Activated T-cell treated with anti-CD3 and anti-CD28 coated beads, Interleukin-2, amount 50 U/mL, for 72 hours (primary cell): ENCODE results near the gene FOXP3. TPM values are rescaled to one million over a fixed set of nuclear protein-coding genes. Genes with fewer than 3 reads are reported as not detected.
"Not testable (repeated sequence)": the region's sequence is repeated elsewhere in the genome, so short reads cannot be mapped to it uniquely, and the experiment has no call there.

Experiments used
- ATAC-seq, 2 donors: fragments of 150-1000 bp; cut with Tn5 transposase; replicated peaks in 1 of 2; 2 replicates each; pipeline ENCODE4 v1.10.0; 2021; ENCODE audit warnings: moderate library complexity in 2 of 2, mild to moderate bottlenecking in 1 of 2
- DNase-seq, 2 donors: peaks; one replicate each; pipeline ENCODE4 v3.0.0; 2021 to 2022; ENCODE audit warnings: mixed read lengths in 1 of 2
- H3K27ac Mint-ChIP-seq: one replicate; pipeline ENCODE4 v1.8.0; 2022; ENCODE audit warnings: mild to moderate bottlenecking, moderate library complexity, mixed read lengths
- H3K27me3 Mint-ChIP-seq: one replicate; pipeline ENCODE4 v1.8.0; 2022; ENCODE audit warnings: low read depth, mixed read lengths
- H3K36me3 Mint-ChIP-seq, 2 donors: one replicate each; pipeline ENCODE4 v1.8.0; 2022; ENCODE audit warnings: mixed read lengths in 2 of 2, mild to moderate bottlenecking in 1 of 2; ENCODE audit not compliant: insufficient read depth in 2 of 2
- H3K4me1 Mint-ChIP-seq: one replicate; pipeline ENCODE4 v1.8.0; 2022; ENCODE audit warnings: low read depth, mixed read lengths
- H3K4me3 Mint-ChIP-seq, 2 donors: one replicate each; pipeline ENCODE4 v1.8.0; 2022; ENCODE audit warnings: mild to moderate bottlenecking in 2 of 2, mixed read lengths in 2 of 2, moderate library complexity in 2 of 2
- H3K9me3 Mint-ChIP-seq, 2 donors: one replicate each; pipeline ENCODE4 v1.8.0; 2022; ENCODE audit warnings: mixed read lengths in 2 of 2
- total RNA-seq, 2 donors: library from RNA; stranded (reverse); gene quantifications; one replicate each; pipeline ENCODE4 v1.2.3, GENCODE V29; 2022

The FOXP3 gene, protein sequence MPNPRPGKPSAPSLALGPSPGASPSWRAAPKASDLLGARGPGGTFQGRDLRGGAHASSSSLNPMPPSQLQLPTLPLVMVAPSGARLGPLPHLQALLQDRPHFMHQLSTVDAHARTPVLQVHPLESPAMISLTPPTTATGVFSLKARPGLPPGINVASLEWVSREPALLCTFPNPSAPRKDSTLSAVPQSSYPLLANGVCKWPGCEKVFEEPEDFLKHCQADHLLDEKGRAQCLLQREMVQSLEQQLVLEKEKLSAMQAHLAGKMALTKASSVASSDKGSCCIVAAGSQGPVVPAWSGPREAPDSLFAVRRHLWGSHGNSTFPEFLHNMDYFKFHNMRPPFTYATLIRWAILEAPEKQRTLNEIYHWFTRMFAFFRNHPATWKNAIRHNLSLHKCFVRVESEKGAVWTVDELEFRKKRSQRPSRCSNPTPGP
- total RNA-seq: 10 to 100 TPM; 16.7 to 22.8 TPM

DNA sequence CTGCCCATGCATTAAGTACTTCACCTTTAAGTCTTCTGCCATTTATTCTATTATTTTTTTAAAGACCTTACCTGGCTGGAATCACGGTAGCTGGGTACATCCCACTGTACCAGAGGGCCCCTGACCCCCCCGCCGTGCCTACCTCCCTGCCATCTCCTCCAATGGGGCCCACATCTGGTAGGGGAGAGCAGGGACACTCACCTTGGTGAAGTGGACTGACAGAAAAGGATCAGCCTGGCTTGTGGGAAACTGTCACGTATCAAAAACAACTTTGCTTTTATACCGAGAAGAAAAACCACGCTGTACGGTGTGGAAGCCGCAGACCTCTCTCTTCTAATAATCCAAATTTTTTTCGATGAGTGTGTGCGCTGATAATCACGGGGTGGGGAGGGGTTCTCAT lies at the start of gene FOXP3:
TSS of gene FOXP3 (minus strand) at position 251 of the 400 bp plus-strand sequence. CDS start 6,205 bp downstream, outside the sequence.
- H3K4me3 Mint-ChIP-seq: peak within 1 kb of the TSS; percentile 69 to 73

DNA sequence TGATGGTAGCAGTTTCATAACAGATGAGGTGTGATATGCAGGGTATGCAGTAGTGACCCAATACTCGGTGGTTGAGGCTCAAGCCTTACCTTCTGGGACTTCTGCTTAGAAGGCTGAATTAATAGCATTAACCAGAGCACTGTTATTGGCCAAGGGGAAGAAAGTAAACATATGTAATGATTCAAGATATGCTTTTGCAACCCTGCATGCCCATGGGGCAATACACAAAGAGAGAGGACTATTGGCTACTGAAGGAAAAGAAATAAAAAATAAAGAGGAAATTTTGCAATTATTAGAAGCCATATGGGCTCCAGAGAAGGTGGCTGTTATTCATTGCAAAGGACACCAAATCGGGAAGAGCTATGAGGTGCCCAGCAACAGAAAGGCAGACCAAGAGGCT lies 47.7 kb upstream of the FOXP3 start:
- ATAC-seq: no peak
- Mint-ChIP-seq H3K9me3 (no peaks in the 10 kb centered on the region), H3K27ac (no peak overlapping the region), H3K4me3 (no peak overlapping the region), H3K36me3 (no peaks in the 10 kb centered on the region), H3K27me3 (no peaks in the 10 kb centered on the region), H3K4me1 (peaks cover 26% of the 10 kb centered on the region)
- no peak for DNase-seq

More for the DNA sequence above, at the start of gene FOXP3:
- ATAC-seq (no peak), DNase-seq (no peak)
- Mint-ChIP-seq H3K36me3 (no peaks in the 10 kb centered on the region), H3K9me3 (no peaks in the 10 kb centered on the region), H3K27ac (peak within 1 kb of the TSS; percentile 89), H3K27me3 (peaks cover 8% of the 10 kb centered on the region), H3K4me1 (peaks cover 52% of the 10 kb centered on the region)

DNA sequence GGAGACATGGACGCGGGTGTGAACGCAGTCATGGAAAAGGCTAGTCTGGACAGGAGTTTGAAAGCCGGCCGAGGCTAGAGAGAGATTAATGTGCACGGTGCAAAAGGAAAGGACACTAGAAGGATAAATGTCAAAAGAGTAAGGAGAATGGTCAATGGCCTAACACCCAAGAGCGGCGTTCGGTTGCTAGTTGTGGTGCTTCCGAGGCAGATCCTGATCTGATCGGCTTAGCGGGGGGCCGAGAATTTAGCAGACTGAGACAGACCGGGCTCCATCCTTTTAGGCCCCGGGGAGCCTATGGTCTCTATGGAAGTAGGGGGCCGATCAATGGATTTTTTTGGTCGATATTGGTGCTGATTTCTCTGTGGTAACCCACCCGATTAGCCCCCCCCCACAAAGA lies 45.9 kb upstream of the FOXP3 start:
- H3K9me3 Mint-ChIP-seq: no peaks in the 10 kb centered on the region
- H3K4me1 Mint-ChIP-seq: peaks cover 26% of the 10 kb centered on the region
- ATAC-seq: no peak
- H3K36me3 Mint-ChIP-seq: no peaks in the 10 kb centered on the region
- H3K27me3 Mint-ChIP-seq: no peaks in the 10 kb centered on the region
- DNase-seq: no peak
- no peak overlapping the region for H3K27ac Mint-ChIP-seq
- no peak overlapping the region for H3K4me3 Mint-ChIP-seq

DNA sequence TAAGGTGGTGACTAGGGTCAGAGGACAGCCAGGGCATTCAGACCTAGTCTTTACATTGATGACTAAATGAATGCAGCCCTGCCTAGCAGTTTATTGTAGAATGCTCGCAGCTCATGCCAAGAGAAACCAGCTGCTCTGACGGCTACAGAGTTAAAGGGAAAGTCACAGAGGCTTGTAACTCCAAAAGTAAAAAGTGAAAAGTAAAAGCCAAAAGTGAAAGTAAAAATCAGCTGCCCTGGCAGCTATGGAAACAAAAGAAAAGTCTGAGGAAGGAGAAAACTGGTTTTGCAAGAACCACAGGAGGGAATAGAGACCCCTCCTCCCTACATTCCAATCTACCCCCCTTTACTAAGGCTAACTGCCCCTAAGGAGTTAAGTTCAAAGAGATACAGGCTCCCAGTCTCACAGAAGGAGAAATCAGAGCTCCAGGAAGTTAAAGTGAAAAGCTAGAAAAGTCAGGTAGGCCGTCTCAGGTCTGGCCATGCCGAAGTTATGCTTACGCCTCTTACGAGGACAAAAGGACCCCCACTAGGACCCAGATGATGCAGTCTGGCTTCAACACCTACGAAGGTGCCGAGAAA lies 45.0 kb upstream of the FOXP3 start:
- Mint-ChIP-seq H3K27me3 (no peaks in the 10 kb centered on the region), H3K36me3 (no peaks in the 10 kb centered on the region), H3K4me3 (peak overlapping the region; percentile 77 to 89), H3K4me1 (peaks cover 26% of the 10 kb centered on the region), H3K27ac (peak overlapping the region; percentile 82), H3K9me3 (no peaks in the 10 kb centered on the region)
- DNase-seq (no peak), ATAC-seq (peak; percentile 59 to 62)

DNA sequence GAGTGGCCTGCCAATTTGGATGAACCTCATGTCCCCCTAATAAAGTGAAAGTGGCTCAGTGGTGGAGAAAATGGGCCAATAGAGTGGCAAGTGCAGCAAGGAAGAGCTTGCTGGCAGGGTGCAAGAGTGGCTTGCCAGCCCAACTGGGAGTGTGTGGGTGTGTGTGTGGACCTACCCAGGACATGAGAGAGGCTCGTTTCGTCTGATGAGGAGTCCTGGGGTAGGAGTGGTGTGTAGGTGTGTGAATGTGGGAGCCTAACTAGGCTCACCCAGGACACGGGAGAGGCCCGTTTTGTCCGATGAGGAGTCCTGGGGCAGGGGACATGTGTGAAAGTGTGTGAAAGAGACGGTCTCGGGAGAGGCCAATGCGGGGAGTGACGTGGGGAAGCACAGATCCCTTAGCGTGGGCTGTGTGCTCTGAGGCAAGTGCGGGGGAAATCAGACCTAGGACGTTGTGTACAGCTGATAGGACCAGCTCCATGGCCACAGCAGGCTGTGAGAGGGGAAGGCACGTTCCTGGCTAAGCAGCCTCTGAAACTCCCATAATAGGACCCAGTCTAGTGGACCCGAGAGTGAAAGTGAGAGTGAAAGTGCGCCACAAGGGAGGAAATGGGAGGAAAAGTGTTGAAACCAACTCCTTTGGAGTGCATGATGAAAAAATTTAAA lies 44.2 kb upstream of the FOXP3 start:
- no peak for DNase-seq
- Mint-ChIP-seq H3K27me3 (peaks cover 5% of the 10 kb centered on the region), H3K9me3 (no peaks in the 10 kb centered on the region)

DNA sequence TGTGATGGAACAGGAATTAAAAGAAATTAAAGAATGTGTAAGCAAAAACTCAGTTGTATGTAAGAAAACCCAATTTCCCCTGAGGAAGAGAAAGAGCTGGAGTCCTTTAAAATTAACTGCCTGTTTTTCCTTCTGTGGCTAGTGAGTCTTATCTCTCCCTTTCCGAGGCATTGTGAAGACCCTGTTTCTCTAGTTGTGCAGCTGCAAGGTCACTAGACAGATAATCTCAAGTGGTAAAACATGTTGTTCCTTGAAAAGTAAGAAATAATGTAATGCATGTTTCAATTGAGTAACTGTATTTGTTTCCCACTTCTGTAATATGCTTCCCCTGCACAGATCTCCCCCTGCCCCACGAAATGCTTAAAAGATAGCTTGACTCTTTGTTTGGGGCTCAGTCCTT lies 43.3 kb upstream of the FOXP3 start:
- Mint-ChIP-seq H3K4me3 (peak overlapping the region; percentile 21 to 89), H3K27me3 (peaks cover 12% of the 10 kb centered on the region)

More for the DNA sequence above, 44.2 kb upstream of the FOXP3 start:
- Mint-ChIP-seq H3K4me3 (peak overlapping the region; percentile 77 to 89), H3K36me3 (no peaks in the 10 kb centered on the region), H3K4me1 (peaks cover 26% of the 10 kb centered on the region), H3K27ac (peak overlapping the region; percentile 82)
- ATAC-seq: peak; percentile 76

DNA sequence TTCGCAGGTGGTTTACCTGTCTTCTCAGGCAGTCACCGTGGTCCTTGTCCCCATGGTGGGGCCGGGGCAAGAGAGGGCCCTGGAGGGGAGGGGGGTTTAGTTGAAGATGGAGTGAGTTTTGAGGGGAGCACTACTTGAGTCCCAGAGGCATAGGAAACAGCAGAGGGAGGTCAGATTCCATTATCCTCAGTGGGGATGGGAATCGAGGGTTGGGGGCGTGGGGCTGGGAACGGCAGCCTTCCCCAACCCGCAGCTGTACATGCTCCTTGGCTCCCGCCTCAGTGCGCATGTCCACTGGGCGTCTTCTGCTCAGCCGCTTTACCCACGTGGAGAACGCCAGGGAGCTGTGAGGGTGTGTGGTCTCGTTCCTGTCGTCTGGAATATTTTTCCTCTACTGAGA lies 38.8 kb upstream of the FOXP3 start, which contains the start of gene GAGE10:
TSS of gene GAGE10 (plus strand) at position 301 of the 400 bp plus-strand sequence. CDS start 1,214 bp downstream, outside the sequence.
- H3K36me3 Mint-ChIP-seq: no peaks in the 10 kb centered on the region
- peaks cover 20% of the 10 kb centered on the region for H3K27me3 Mint-ChIP-seq
- peaks cover 9% of the 10 kb centered on the region for H3K4me1 Mint-ChIP-seq
- no peak within 1 kb of the TSS for H3K4me3 Mint-ChIP-seq
- DNase-seq (no peak), ATAC-seq (no peak)
- no peaks in the 10 kb centered on the region for H3K9me3 Mint-ChIP-seq
- no peak within 1 kb of the TSS for H3K27ac Mint-ChIP-seq

More for the DNA sequence above, 43.3 kb upstream of the FOXP3 start:
- H3K27ac Mint-ChIP-seq, DNase-seq, ATAC-seq, H3K9me3 Mint-ChIP-seq, H3K36me3 Mint-ChIP-seq: not testable (repeated sequence)
- H3K4me1 Mint-ChIP-seq: peaks cover 26% of the 10 kb centered on the region

DNA sequence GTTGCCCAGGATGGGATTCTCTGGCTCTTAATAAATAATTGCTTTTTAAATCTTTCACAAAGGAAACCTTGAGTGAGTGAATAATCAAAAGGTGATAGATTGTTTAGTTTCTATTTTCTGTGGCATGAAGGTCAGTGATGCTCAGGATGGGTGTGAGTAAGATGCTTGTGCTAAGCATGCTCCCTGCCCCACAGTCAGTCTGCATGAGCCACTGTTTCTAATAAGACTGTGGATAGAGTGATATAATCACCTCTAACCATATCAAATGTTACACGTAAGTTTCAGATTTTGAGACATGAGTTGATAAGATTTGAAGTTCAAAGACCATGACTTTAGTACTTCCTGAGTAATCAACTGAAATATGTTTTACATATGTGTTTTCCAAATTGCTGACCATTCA lies 36.2 kb upstream of the FOXP3 start:
- no peak overlapping the region for H3K4me3 Mint-ChIP-seq
- DNase-seq (no peak), ATAC-seq (no peak)
- no peaks in the 10 kb centered on the region for H3K9me3 Mint-ChIP-seq
- H3K4me1 Mint-ChIP-seq: no peaks in the 10 kb centered on the region
- no peak overlapping the region for H3K27ac Mint-ChIP-seq
- H3K27me3 Mint-ChIP-seq: peaks cover 28% of the 10 kb centered on the region
- H3K36me3 Mint-ChIP-seq: no peaks in the 10 kb centered on the region

DNA sequence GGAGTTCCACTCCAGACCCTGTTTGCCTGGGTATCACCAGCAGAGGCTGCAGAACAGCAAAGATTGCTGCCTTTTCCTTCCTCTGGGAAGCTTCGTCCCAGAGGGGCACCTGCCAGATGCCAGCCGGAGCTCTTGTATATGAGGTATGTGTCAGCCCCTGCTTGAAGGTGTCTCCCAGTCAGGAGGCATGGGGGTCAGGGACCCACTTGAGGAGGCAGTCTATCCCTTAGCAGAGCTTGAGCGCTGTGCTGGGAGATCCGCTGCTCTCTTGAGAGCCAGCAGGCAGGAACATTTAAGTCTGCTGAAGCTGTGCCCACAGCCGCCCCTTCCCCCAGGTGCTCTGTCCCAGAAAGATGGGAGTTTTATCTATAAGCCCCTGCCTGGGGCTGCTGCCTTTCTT lies 34.8 kb upstream of the FOXP3 start:
- H3K4me1 Mint-ChIP-seq: not testable (repeated sequence)

DNA sequence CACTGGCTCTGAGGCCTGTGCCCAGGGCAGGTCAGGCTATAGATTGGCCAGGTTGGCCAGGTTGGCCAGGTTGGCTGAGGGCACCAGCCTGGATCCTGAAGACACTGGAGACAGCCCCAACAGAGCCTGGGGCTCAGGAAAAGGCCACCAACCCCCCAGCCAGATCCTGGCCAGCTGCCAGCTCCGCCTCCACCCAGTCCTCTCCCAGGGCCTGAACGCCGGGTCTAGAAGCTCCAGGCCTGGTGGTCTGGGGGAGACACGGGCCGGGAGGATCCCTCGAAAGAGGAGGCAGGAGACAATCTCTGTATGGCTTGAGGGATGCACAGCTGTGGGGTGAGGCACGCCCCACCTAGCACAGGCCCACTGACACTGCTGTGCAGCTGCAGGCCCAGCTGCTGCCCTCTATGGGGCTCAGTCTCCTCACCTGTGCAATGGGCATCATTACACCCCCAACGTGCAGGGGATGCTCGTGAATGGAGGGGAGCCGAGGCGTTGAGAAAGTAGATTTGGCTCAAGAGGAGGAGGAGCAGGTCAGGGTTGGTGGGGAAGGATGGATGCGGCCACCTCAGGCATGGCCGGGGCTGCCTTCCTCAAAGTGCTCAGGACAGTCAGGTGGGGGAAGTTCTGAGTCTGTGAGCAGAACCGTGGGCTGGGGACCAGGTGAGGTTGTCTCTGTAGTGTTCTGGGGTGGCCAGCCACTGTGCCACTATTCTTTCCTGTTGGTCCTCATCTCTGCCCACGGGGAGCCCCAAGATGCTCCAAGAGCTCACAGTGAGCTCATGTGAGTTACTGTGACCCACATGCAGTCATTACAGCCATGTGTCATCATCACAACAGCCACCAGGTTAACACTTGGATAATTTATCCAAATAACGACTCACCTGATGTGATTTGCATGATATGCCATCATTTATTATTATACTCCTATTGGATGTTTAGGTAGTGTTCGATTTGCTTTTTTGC lies 28.2 kb upstream of the FOXP3 start:
- no peaks in the 10 kb centered on the region for H3K36me3 Mint-ChIP-seq
- peaks cover 28% of the 10 kb centered on the region for H3K4me1 Mint-ChIP-seq
- H3K4me3 Mint-ChIP-seq: no peak overlapping the region
- no peak overlapping the region for H3K27ac Mint-ChIP-seq
- H3K27me3 Mint-ChIP-seq: peaks cover 17% of the 10 kb centered on the region
- ATAC-seq: peak; percentile 49 to 56
- DNase-seq: no peak
- H3K9me3 Mint-ChIP-seq: no peaks in the 10 kb centered on the region

More for the DNA sequence above, 34.8 kb upstream of the FOXP3 start:
- not testable (repeated sequence) for H3K36me3 Mint-ChIP-seq, ATAC-seq, H3K4me3 Mint-ChIP-seq, DNase-seq, H3K9me3 Mint-ChIP-seq, H3K27ac Mint-ChIP-seq
- peaks cover 28% of the 10 kb centered on the region for H3K27me3 Mint-ChIP-seq

DNA sequence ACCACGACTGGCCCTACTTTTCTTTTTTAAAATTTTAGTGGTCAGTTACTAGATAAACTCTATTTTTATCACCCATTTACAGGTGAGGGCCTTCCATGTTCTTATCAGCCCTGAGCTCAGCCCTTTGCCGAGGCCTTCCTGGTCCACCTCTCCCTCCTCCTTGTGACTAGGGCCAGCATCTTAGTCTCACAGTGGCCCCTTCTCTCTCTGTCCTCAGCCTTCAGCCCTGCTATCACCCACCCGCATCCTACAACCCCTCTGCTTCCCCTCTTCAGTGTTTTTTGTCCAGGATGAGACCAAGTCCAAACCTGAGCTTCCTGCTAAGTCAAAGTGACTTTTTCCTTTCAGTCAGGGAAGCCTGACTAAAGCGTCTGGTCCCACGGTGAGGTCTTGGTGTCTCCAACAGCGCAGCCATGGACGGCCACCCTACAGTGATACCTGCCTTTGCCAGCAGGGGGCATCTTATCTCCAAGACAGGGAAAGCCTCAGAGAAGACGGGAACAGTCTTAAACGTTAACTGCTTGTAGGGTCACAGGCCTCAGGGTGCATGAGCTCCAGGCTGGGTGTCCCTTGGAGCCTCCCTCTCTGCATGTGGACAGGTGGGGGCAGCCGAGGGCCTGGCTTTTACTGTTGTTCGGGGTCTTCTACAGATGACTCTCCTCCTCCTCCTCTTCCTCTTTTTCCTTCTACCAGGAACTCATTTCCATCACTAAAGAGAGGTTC lies 27.3 kb upstream of the FOXP3 start:
- DNase-seq: peak; percentile 75 to 78
- H3K27me3 Mint-ChIP-seq: peaks cover 15% of the 10 kb centered on the region
- no peaks in the 10 kb centered on the region for H3K9me3 Mint-ChIP-seq
- no peak overlapping the region for H3K4me3 Mint-ChIP-seq
- H3K36me3 Mint-ChIP-seq: no peaks in the 10 kb centered on the region
- peak; percentile 87 to 92 for ATAC-seq
- peaks cover 36% of the 10 kb centered on the region for H3K4me1 Mint-ChIP-seq
- peak overlapping the region; percentile 72 for H3K27ac Mint-ChIP-seq

DNA sequence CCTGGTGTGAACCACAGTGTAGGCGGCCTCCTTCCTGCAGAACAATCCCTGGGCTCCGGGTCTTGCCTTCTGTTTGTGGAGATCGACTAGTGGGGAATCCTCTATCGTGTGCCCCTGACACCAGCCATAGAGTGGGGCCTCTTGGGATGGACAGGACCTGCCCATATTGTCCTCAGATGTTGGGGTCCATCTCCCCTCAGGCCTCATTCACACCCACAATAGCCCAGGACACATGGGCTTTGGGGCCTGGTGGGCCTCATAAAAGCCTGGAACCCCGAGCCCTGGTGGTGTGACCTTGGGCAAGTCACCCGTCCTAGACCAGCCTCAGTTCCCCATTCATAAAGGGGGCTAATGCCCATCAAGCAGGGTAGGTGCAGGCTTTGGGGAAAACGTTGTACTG lies 25.7 kb upstream of the FOXP3 start:
- Mint-ChIP-seq H3K4me1 (peaks cover 36% of the 10 kb centered on the region), H3K36me3 (no peaks in the 10 kb centered on the region), H3K27ac (no peak overlapping the region), H3K9me3 (no peaks in the 10 kb centered on the region), H3K27me3 (peaks cover 9% of the 10 kb centered on the region), H3K4me3 (no peak overlapping the region)
- ATAC-seq (no peak), DNase-seq (no peak)
